Medulla oblongata (tissue), 1 donor: ENCODE results near the gene WDR1.

Experiments
- DNase-seq: peaks from one replicate; pipeline ENCODE4 v3.0.0-alpha.2; 2015; ENCODE audit errors: extremely low spot score

WDR1 gene

GRCh38 chr4:10113362-10114047, 3.1 kb downstream of the WDR1 start:
- DNase-seq, result no peak

- no peak for DNase-seq
Measured at GRCh38 chr4:10112658-10113284, 3.8 kb downstream of the WDR1 start.

- DNase-seq, result no peak
Measured at GRCh38 chr4:10111067-10111801, 5.4 kb downstream of the WDR1 start.

- DNase-seq, result no peak
Measured at GRCh38 chr4:10109995-10110670, 6.5 kb downstream of the WDR1 start.

- no peak for DNase-seq
Measured at GRCh38 chr4:10108818-10109783, 7.5 kb downstream of the WDR1 start.

- DNase-seq, result no peak
Measured at GRCh38 chr4:10108391-10108790, 8.2 kb downstream of the WDR1 start.

GRCh38 chr4:10107111-10108091, 9.2 kb downstream of the WDR1 start:
- no peak for DNase-seq

GRCh38 chr4:10106421-10107039, 10.1 kb downstream of the WDR1 start:
- DNase-seq, result peak; percentile 47

GRCh38 chr4:10105920-10106319, 10.7 kb downstream of the WDR1 start:
- no peak for DNase-seq

- no peak for DNase-seq
Measured at GRCh38 chr4:10105421-10105820, 11.2 kb downstream of the WDR1 start.

GRCh38 chr4:10104991-10105276, 11.7 kb downstream of the WDR1 start:
- no peak for DNase-seq

- DNase-seq, result no peak
Measured at GRCh38 chr4:10104211-10104990, 12.2 kb downstream of the WDR1 start.

GRCh38 chr4:10102474-10103332, 13.9 kb downstream of the WDR1 start:
- DNase-seq, result no peak

GRCh38 chr4:10101671-10102473, 14.7 kb downstream of the WDR1 start:
- DNase-seq, result no peak

GRCh38 chr4:10100734-10101216, 15.8 kb downstream of the WDR1 start:
- DNase-seq, result peak; percentile 66

- DNase-seq, result no peak
Measured at GRCh38 chr4:10099499-10100325, 16.9 kb downstream of the WDR1 start.
